Neuron (in vitro differentiated cells): Measurements from ENCODE around the gene COPB2.
A peak's percentile ranks its signal among the peaks of the same experiment; 100 is the strongest.

Source experiments
- H2AFZ ChIP-seq: one replicate; pipeline ENCODE4 v1.6.1; 2013; ENCODE audit warnings: low read depth, mild to moderate bottlenecking, inconsistent platforms, low read length, moderate library complexity
- H3K27me3 ChIP-seq: one replicate; pipeline ENCODE4 v1.6.1; 2013; ENCODE audit warnings: low read length; ENCODE audit not compliant: insufficient read depth
- H3K36me3 ChIP-seq: one replicate; pipeline ENCODE4 v1.6.1; 2013; ENCODE audit warnings: low read length; ENCODE audit not compliant: insufficient read depth
- H3K4me1 ChIP-seq: one replicate; pipeline ENCODE4 v1.6.1; 2013; ENCODE audit warnings: low read length; ENCODE audit not compliant: insufficient read depth
- H3K4me3 ChIP-seq: 2 replicates; pipeline ENCODE4 v1.5.1; 2013; ENCODE audit warnings: mild to moderate bottlenecking, low read length, moderate library complexity
- H3K9me3 ChIP-seq: one replicate; pipeline ENCODE4 v1.6.1; 2013; ENCODE audit warnings: low read length

COPB2 gene

DNA sequence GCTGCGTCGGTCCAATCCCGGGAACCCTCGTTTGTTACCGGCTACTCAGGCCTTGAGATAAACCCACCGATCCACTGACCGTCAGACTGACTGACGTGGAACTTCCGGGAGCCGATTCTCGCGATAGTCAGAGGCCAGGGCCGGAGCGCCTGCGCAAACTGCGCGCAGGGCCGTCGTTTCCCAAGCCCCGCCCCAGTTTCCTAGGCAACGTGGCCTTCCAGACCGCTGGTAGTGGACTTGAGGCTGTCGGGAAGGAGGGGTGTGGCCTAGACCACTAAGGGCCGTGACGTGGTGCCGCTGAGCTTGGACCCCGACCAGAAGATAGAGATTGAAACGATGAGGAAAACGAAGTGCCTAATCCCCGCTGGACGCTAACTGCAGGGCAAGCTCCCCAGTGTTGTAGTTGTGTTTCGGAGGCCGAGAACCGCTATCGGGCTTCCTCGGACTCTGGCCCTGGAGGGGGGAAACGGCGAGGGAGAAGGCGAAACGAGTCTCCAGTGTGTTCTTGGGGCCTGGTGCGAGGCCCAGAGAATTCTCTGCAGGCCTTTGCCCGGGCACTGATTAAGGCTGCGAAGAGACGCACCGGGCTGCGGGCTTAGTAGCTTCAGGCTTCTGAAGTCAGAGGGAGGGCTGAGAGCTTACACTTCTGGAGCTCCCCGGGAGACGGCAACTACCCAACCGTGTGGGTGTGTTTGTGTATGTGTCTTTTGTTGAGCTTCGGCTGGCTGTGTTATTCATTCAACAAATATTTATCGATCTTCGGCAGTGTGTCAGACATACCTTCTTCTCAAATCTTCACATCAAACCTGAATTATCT lies at the start of gene COPB2:
Gene COPB2, minus strand, starts transcription at position 96 of the 817 bp plus-strand sequence. CDS start 97 bp downstream, outside the sequence.
- Histone ChIP-seq H3K9me3 (no peaks in the 10 kb centered on the region), H2AFZ (peak within 1 kb of the TSS; percentile 35), H3K27me3 (no peaks in the 10 kb centered on the region), H3K4me1 (peaks cover 26% of the 10 kb centered on the region), H3K4me3 (peak within 1 kb of the TSS; percentile 85), H3K36me3 (no peaks in the 10 kb centered on the region)

- Histone ChIP-seq H3K27me3 (no peaks in the 10 kb centered on the region), H3K9me3 (no peaks in the 10 kb centered on the region), H2AFZ (no peak overlapping the region), H3K4me1 (no peaks in the 10 kb centered on the region), H3K36me3 (peaks cover 3% of the 10 kb centered on the region), H3K4me3 (no peak overlapping the region)
Measured at GRCh38 chr3:139434764-139435307, 45.4 kb upstream of the COPB2 start.

DNA sequence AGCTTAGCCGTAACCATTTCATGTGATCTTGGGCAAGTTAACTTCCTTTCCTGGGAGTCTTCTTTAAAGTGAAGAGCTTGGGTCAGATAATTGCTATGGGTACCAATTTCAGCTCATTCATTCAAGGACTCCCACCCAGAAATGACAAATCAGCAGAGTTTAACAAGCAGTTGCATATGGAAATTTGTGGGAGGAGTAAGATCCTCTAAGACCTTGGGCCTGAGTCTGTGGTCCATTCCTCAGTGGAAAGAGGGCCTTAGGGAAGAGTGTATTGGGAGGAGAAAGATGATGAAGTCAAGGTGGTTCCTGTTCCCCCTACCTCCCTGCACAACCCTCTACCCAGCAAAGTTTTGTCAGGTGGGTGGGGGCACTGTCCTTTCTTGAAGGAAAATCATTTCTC lies 44.8 kb upstream of the COPB2 start:
- no peaks in the 10 kb centered on the region for H3K4me1 ChIP-seq
- no peaks in the 10 kb centered on the region for H3K27me3 ChIP-seq
- no peaks in the 10 kb centered on the region for H3K9me3 ChIP-seq

DNA sequence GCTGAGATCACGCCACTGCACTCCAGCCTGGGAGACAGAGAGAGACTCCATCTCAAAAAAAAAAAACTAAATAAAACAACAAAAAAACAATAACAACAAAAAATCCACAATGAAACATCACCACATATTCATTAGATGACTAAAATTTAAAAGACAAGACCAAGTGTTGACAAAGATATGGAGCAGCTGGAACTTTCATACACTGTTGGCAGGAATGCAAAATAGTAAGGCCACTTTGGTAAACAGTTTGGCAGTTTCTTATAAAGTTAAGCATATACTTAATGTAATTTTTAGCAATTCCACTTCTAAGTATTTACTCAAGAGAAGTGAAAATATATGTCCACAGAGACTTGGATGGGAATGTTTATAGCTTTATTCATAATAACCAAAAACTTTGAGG lies 43.6 kb upstream of the COPB2 start:
- H3K36me3 ChIP-seq = peaks cover 3% of the 10 kb centered on the region
- no peaks in the 10 kb centered on the region for H3K4me1 ChIP-seq
- H3K27me3 ChIP-seq = no peaks in the 10 kb centered on the region
- no peak overlapping the region for H2AFZ ChIP-seq
- H3K4me3 ChIP-seq = no peak overlapping the region
- H3K9me3 ChIP-seq = no peaks in the 10 kb centered on the region

More for the DNA sequence above, 44.8 kb upstream of the COPB2 start:
- H3K36me3 ChIP-seq = peaks cover 3% of the 10 kb centered on the region
- H2AFZ ChIP-seq = no peak overlapping the region
- H3K4me3 ChIP-seq = no peak overlapping the region

GRCh38 chr3:139430493-139430892 lies 41.0 kb upstream of the COPB2 start:
- Histone ChIP-seq H3K9me3 (no peaks in the 10 kb centered on the region), H3K27me3 (no peaks in the 10 kb centered on the region), H3K36me3 (peaks cover 3% of the 10 kb centered on the region), H3K4me3 (no peak overlapping the region), H2AFZ (no peak overlapping the region), H3K4me1 (no peaks in the 10 kb centered on the region)

DNA sequence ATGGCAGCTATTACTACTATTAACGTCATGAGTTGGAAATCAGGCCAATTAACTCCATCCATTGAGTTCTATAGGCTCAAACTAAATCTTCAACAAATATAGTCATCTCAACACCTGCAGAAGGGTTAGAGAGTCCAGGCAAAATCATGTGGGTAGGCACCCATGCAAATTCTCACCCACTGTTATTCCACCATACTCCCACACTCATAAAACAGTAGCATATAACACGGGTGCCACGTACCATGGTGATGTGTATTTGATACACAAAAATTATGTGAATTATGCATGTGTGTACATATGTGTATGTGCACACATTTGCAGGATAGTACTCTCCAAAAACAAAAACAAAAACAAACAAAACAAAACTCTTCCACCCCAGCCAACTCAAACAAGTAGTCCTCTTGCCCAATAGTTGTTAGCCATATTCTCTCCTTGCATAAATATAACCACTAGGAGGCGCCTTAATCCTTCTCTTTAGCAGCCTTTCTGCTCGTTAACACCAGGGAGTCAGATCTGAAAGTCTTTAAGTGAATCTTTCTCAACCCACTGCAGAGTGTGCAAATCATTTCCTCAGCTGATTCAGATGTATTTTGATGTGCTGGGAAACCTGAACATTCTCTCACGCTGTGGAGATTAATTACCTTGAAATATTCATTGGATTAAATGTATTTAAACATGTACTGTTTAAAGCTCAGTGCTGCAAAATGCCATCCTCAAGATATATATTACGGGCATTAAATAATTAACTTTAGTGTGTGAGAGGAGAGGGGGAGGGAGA lies 38.0 kb upstream of the COPB2 start:
- H3K27me3 ChIP-seq = no peaks in the 10 kb centered on the region
- peaks cover 15% of the 10 kb centered on the region for H3K36me3 ChIP-seq
- no peaks in the 10 kb centered on the region for H3K9me3 ChIP-seq
- no peak overlapping the region for H3K4me3 ChIP-seq
- H3K4me1 ChIP-seq = no peaks in the 10 kb centered on the region
- no peak overlapping the region for H2AFZ ChIP-seq

DNA sequence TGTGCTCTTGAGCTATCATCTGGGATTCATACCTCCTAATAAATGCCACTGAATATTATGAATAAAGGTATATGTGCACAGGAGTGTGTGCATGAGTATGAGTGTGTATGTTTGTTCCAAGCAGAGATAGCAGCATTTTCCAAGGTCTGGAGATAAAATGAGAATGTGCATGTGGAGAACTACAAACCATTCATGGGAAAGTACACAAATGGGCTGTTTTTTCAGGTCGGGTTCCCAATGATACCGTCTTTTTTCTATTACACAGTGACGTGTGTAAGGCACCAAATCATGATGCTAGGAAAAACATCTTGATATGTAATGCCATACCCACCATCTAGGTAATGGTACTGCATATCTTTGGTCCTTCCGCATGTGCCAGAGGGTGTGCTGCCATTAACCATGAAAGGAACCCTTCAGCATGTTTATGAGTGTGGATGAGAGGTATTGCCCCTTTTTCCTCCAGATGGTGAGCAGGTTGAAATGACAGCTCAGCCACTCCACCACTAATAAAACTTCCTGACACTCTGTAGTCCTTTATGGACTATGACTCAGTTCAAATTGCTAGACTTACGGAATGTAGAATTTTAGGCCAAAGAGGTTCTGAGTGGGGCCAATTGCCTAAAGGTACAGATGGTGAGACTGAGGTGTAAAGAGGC lies 36.4 kb upstream of the COPB2 start:
- H3K4me3 ChIP-seq = no peak overlapping the region
- no peaks in the 10 kb centered on the region for H3K9me3 ChIP-seq
- H3K4me1 ChIP-seq = no peaks in the 10 kb centered on the region
- no peak overlapping the region for H2AFZ ChIP-seq
- peaks cover 19% of the 10 kb centered on the region for H3K36me3 ChIP-seq
- H3K27me3 ChIP-seq = no peaks in the 10 kb centered on the region

DNA sequence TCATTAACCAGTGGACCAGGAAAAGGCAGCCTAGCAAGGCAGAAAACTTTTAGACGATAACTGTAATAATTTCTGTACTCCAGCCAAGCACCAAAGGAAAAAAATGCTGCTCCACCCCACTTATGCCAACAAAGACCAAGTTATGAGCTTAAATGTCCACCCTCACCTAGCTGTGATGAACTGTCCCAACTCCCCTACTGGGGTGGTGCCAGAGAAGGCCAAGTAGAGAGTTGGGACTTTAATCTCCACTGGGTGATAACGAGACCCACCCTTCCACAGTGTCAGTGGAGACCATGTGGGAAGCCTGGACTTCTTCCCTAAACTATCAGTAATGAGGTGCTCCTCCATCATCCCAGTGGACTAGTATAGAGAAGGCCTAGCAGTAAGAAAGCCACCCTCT lies 33.8 kb upstream of the COPB2 start:
- Histone ChIP-seq H3K4me1 (no peaks in the 10 kb centered on the region), H2AFZ (no peak overlapping the region), H3K4me3 (no peak overlapping the region), H3K36me3 (peaks cover 19% of the 10 kb centered on the region), H3K9me3 (no peaks in the 10 kb centered on the region), H3K27me3 (no peaks in the 10 kb centered on the region)

- Histone ChIP-seq H3K4me1 (no peaks in the 10 kb centered on the region), H2AFZ (no peak overlapping the region), H3K9me3 (peaks cover 1% of the 10 kb centered on the region), H3K36me3 (peaks cover 19% of the 10 kb centered on the region), H3K27me3 (no peaks in the 10 kb centered on the region), H3K4me3 (no peak overlapping the region)
Measured at GRCh38 chr3:139421460-139421859, 32.0 kb upstream of the COPB2 start.

- Histone ChIP-seq H3K4me3 (no peak overlapping the region), H3K9me3 (peaks cover 3% of the 10 kb centered on the region), H3K36me3 (peaks cover 19% of the 10 kb centered on the region), H2AFZ (no peak overlapping the region), H3K27me3 (no peaks in the 10 kb centered on the region), H3K4me1 (no peaks in the 10 kb centered on the region)
Measured at GRCh38 chr3:139421040-139421439, 31.6 kb upstream of the COPB2 start.

- Histone ChIP-seq H3K4me3 (no peak overlapping the region), H3K27me3 (no peaks in the 10 kb centered on the region)
Measured at GRCh38 chr3:139418144-139418543, 28.7 kb upstream of the COPB2 start.

GRCh38 chr3:139416275-139416674 lies 26.8 kb upstream of the COPB2 start:
- H2AFZ ChIP-seq = no peak overlapping the region
- H3K27me3 ChIP-seq = no peaks in the 10 kb centered on the region
- no peaks in the 10 kb centered on the region for H3K36me3 ChIP-seq
- peaks cover 7% of the 10 kb centered on the region for H3K9me3 ChIP-seq
- no peaks in the 10 kb centered on the region for H3K4me1 ChIP-seq
- no peak overlapping the region for H3K4me3 ChIP-seq

More at GRCh38 chr3:139418144-139418543, 28.7 kb upstream of the COPB2 start:
- no peaks in the 10 kb centered on the region for H3K4me1 ChIP-seq
- H3K36me3 ChIP-seq = peaks cover 7% of the 10 kb centered on the region
- H3K9me3 ChIP-seq = peaks cover 7% of the 10 kb centered on the region
- no peak overlapping the region for H2AFZ ChIP-seq
